Calu3 (cell line): Measurements from ENCODE around the gene KDM7A. TPM values are rescaled to one million over a fixed set of nuclear protein-coding genes. Genes with fewer than 3 reads are reported as not detected.

Experiments
- BruUV-seq: library from RNA; stranded (reverse); fragments of 400-500 nt; replicated peaks from 2 replicates; lab custom pipeline; 2021; lab: Mats Ljungman, UMichigan
- CTCF ChIA-PET: fragments of 300-600 bp; sonication (Branson Sonifier 250); formaldehyde crosslinking; loops from one replicate; lab custom pipeline; 2022; ENCODE audit warnings: antibody characterized with exemption; lab: Charles Lee
- DNase-seq: peaks from one replicate; pipeline ENCODE4 v3.0.0; 2022
- H3K27ac Mint-ChIP-seq: one replicate; pipeline ENCODE4 v1.8.0; 2022; ENCODE audit warnings: mixed read lengths; ENCODE audit not compliant: unreplicated experiment
- H3K27me3 Mint-ChIP-seq: one replicate; pipeline ENCODE4 v1.8.0; 2022; ENCODE audit warnings: mixed read lengths; ENCODE audit not compliant: unreplicated experiment
- H3K36me3 Mint-ChIP-seq: one replicate; pipeline ENCODE4 v1.8.0; 2022; ENCODE audit warnings: mild to moderate bottlenecking, moderate library complexity, mixed read lengths; ENCODE audit not compliant: insufficient read depth, unreplicated experiment
- H3K4me1 Mint-ChIP-seq: one replicate; pipeline ENCODE4 v1.8.0; 2022; ENCODE audit warnings: mild to moderate bottlenecking, low read depth, mixed read lengths; ENCODE audit not compliant: unreplicated experiment
- H3K4me3 Mint-ChIP-seq: one replicate; pipeline ENCODE4 v1.8.0; 2022; ENCODE audit warnings: mild to moderate bottlenecking, low read depth, moderate library complexity, mixed read lengths; ENCODE audit not compliant: unreplicated experiment
- H3K9me3 Mint-ChIP-seq: one replicate; pipeline ENCODE4 v1.8.0; 2022; ENCODE audit warnings: low read depth, mixed read lengths; ENCODE audit not compliant: unreplicated experiment
- intact Hi-C: fragments of 100-400 bp; cut with micrococcal nuclease; formaldehyde crosslinking; loops from one replicate; pipeline ENCODE4 v1.10.0; 2022; ENCODE audit not compliant: unreplicated experiment
- total RNA-seq: library from RNA; stranded (reverse); gene quantifications from 2 replicates; pipeline ENCODE4 v1.2.3, GENCODE V29; 2022
- TF ChIP-seq, protein P1 (sequence below): fragments of 200-600 bp; IDR thresholded peaks from one replicate; pipeline ENCODE4 v1.8.0; 2022; ENCODE audit warnings: antibody characterized with exemption; ENCODE audit not compliant: unreplicated experiment

Gene KDM7A
- total RNA-seq, 1 experiment from 2014 or later, result 2.7 TPM

- Mint-ChIP-seq H3K9me3 (no peaks in the 10 kb centered on the region), H3K27ac (no peak overlapping the region), H3K27me3 (peaks cover 29% of the 10 kb centered on the region), H3K4me3 (no peak overlapping the region), H3K4me1 (no peaks in the 10 kb centered on the region), H3K36me3 (no peaks in the 10 kb centered on the region)
- no TSS peak for BruUV-seq
- TF ChIP-seq, protein P1, sequence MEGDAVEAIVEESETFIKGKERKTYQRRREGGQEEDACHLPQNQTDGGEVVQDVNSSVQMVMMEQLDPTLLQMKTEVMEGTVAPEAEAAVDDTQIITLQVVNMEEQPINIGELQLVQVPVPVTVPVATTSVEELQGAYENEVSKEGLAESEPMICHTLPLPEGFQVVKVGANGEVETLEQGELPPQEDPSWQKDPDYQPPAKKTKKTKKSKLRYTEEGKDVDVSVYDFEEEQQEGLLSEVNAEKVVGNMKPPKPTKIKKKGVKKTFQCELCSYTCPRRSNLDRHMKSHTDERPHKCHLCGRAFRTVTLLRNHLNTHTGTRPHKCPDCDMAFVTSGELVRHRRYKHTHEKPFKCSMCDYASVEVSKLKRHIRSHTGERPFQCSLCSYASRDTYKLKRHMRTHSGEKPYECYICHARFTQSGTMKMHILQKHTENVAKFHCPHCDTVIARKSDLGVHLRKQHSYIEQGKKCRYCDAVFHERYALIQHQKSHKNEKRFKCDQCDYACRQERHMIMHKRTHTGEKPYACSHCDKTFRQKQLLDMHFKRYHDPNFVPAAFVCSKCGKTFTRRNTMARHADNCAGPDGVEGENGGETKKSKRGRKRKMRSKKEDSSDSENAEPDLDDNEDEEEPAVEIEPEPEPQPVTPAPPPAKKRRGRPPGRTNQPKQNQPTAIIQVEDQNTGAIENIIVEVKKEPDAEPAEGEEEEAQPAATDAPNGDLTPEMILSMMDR, result no peak
- DNase-seq, result no peak
- intact Hi-C loops, result no loop called here
- CTCF ChIA-PET, result no interaction called here
These were observed 98.4 kb downstream of the KDM7A start for GRCh38 chr7:140078392-140078791.

DNA sequence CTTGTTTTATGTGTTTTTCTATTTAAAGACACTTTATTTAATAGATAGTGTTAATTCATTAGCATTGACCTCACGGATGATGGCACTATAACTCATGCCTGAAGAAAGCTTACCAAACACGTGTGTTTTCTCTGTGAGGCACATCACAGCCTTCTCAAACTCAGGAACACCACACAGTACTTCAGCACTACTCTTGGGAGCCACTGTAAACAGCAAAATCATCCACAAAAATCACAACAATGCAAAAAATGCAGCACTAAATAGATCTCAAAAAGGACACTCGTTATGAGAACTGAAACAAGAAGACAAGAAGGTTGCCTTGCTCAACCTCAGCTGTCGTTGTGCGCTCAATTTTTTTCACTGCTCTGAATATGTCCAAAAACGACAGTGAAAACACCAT lies 102.0 kb downstream of the KDM7A start:
- no TSS peak for BruUV-seq
- intact Hi-C loops, result no loop called here
- TF ChIP-seq, protein P1, result no peak
- DNase-seq, result no peak
- Mint-ChIP-seq H3K27me3 (peaks cover 29% of the 10 kb centered on the region), H3K36me3 (no peaks in the 10 kb centered on the region), H3K27ac (no peak overlapping the region), H3K9me3 (no peaks in the 10 kb centered on the region), H3K4me3 (no peak overlapping the region), H3K4me1 (no peaks in the 10 kb centered on the region)
- CTCF ChIA-PET, result no interaction called here

- H3K4me3 Mint-ChIP-seq, result no peak overlapping the region
- H3K27me3 Mint-ChIP-seq, result peaks cover 30% of the 10 kb centered on the region
- DNase-seq, result no peak
- no peak overlapping the region for H3K27ac Mint-ChIP-seq
- H3K4me1 Mint-ChIP-seq, result no peaks in the 10 kb centered on the region
- no TSS peak for BruUV-seq
- H3K9me3 Mint-ChIP-seq, result peaks cover 18% of the 10 kb centered on the region
- no peaks in the 10 kb centered on the region for H3K36me3 Mint-ChIP-seq
- CTCF ChIA-PET, result no interaction called here
- TF ChIP-seq, protein P1, result no peak
- intact Hi-C loops, result no loop called here
These were observed 106.2 kb downstream of the KDM7A start for GRCh38 chr7:140070546-140070945.

DNA sequence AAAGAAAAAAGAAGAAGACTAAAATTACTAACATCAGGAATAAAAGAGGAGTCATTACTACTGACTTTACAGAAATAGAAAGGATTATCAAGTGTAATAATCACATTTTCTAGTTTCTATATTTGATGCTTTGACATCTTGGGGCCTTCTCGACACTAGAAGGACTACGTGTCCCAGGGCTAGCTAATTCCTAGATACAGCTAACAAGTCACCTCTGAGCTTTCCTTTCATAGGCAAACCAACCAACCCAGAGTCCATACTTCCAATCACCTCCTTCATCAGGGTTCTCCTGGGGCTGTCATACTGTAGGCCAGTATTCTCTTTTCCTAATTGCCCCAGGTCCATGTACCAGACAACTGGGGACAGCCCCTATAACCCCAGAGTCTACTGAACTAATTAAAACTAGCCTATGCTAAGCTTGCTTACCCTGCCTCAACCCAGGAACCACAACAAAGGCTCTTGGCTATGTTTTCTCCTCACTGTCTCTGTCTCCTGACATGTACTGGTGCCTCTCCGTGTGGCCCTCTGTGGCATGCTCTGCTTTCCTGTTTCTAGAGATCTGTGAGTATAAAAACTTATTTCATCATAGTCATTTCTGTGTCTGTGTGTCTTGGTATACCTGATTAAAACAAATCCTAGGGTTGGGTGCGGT lies 107.4 kb downstream of the KDM7A start:
- intact Hi-C loops, result no loop called here
- Mint-ChIP-seq H3K9me3 (peaks cover 18% of the 10 kb centered on the region), H3K4me1 (no peaks in the 10 kb centered on the region), H3K4me3 (no peak overlapping the region), H3K36me3 (no peaks in the 10 kb centered on the region), H3K27me3 (peaks cover 24% of the 10 kb centered on the region), H3K27ac (no peak overlapping the region)
- BruUV-seq, result no TSS peak
- CTCF ChIA-PET, result no interaction called here
- TF ChIP-seq, protein P1, result no peak
- DNase-seq, result no peak
